ENCODE measurements around the gene GLA.
A peak's percentile ranks its signal among the peaks of the same experiment; 100 is the strongest.

GLA gene

GRCh38 chrX:101370888-101371504 lies 36.7 kb downstream of the GLA start:
- Histone ChIP-seq H3K9me3 (ENCODE audit: control insufficient read depth, insufficient read depth, low read length) (no peaks in the 10 kb centered on the region), H3K4me3 (ENCODE audit: low read depth, low read length) (no peak overlapping the region), H3K4me1 (ENCODE audit: control insufficient read depth, insufficient read depth, low read length) (no peaks in the 10 kb centered on the region), H3K27me3 (ENCODE audit: control insufficient read depth, insufficient read depth, low read length) (no peaks in the 10 kb centered on the region), H3K36me3 (ENCODE audit: control insufficient read depth, insufficient read depth, low read length) (no peaks in the 10 kb centered on the region), H3K9ac (ENCODE audit: low read depth, low read length) (no peak overlapping the region)

- Histone ChIP-seq H3K4me1 (ENCODE audit: control insufficient read depth, insufficient read depth, low read length) (no peaks in the 10 kb centered on the region), H3K9ac (ENCODE audit: low read depth, low read length) (no peak overlapping the region), H3K27me3 (ENCODE audit: control insufficient read depth, insufficient read depth, low read length) (no peaks in the 10 kb centered on the region), H3K9me3 (ENCODE audit: control insufficient read depth, insufficient read depth, low read length) (no peaks in the 10 kb centered on the region), H3K4me3 (ENCODE audit: low read depth, low read length) (no peak overlapping the region), H3K36me3 (ENCODE audit: control insufficient read depth, insufficient read depth, low read length) (no peaks in the 10 kb centered on the region)
These were observed 38.0 kb downstream of the GLA start for GRCh38 chrX:101369687-101370086.

- Histone ChIP-seq H3K9ac (ENCODE audit: low read depth, low read length) (no peak overlapping the region), H3K4me1 (ENCODE audit: control insufficient read depth, insufficient read depth, low read length) (no peaks in the 10 kb centered on the region), H3K4me3 (ENCODE audit: low read depth, low read length) (no peak overlapping the region), H3K27me3 (ENCODE audit: control insufficient read depth, insufficient read depth, low read length) (no peaks in the 10 kb centered on the region), H3K36me3 (ENCODE audit: control insufficient read depth, insufficient read depth, low read length) (no peaks in the 10 kb centered on the region), H3K9me3 (ENCODE audit: control insufficient read depth, insufficient read depth, low read length) (no peaks in the 10 kb centered on the region)
These were observed 38.9 kb downstream of the GLA start for GRCh38 chrX:101368800-101369199.

GRCh38 chrX:101365301-101365795 lies 42.4 kb downstream of the GLA start:
- Histone ChIP-seq H3K9ac (ENCODE audit: low read depth, low read length) (no peak overlapping the region), H3K27me3 (ENCODE audit: control insufficient read depth, insufficient read depth, low read length) (no peaks in the 10 kb centered on the region), H3K9me3 (ENCODE audit: control insufficient read depth, insufficient read depth, low read length) (no peaks in the 10 kb centered on the region), H3K4me1 (ENCODE audit: control insufficient read depth, insufficient read depth, low read length) (no peaks in the 10 kb centered on the region), H3K4me3 (ENCODE audit: low read depth, low read length) (no peak overlapping the region), H3K36me3 (ENCODE audit: control insufficient read depth, insufficient read depth, low read length) (no peaks in the 10 kb centered on the region)

GRCh38 chrX:101362757-101363156 lies 45.0 kb downstream of the GLA start:
- Histone ChIP-seq H3K36me3 (ENCODE audit: control insufficient read depth, insufficient read depth, low read length) (no peaks in the 10 kb centered on the region), H3K9me3 (ENCODE audit: control insufficient read depth, insufficient read depth, low read length) (no peaks in the 10 kb centered on the region), H3K9ac (ENCODE audit: low read depth, low read length) (no peak overlapping the region)

GRCh38 chrX:101362116-101362515 lies 45.6 kb downstream of the GLA start:
- Histone ChIP-seq H3K9ac (ENCODE audit: low read depth, low read length) (no peak overlapping the region), H3K27me3 (ENCODE audit: control insufficient read depth, insufficient read depth, low read length) (no peaks in the 10 kb centered on the region), H3K4me1 (ENCODE audit: control insufficient read depth, insufficient read depth, low read length) (no peaks in the 10 kb centered on the region), H3K36me3 (ENCODE audit: control insufficient read depth, insufficient read depth, low read length) (no peaks in the 10 kb centered on the region), H3K9me3 (ENCODE audit: control insufficient read depth, insufficient read depth, low read length) (no peaks in the 10 kb centered on the region), H3K4me3 (ENCODE audit: low read depth, low read length) (no peak overlapping the region)

More at GRCh38 chrX:101362757-101363156, 45.0 kb downstream of the GLA start:
- H3K4me1 ChIP-seq (ENCODE audit: control insufficient read depth, insufficient read depth, low read length): no peaks in the 10 kb centered on the region
- H3K4me3 ChIP-seq (ENCODE audit: low read depth, low read length): no peak overlapping the region
- no peaks in the 10 kb centered on the region for H3K27me3 ChIP-seq (ENCODE audit: control insufficient read depth, insufficient read depth, low read length)

GRCh38 chrX:101360390-101360789 lies 47.3 kb downstream of the GLA start:
- Histone ChIP-seq H3K27me3 (ENCODE audit: control insufficient read depth, insufficient read depth, low read length) (no peaks in the 10 kb centered on the region), H3K4me3 (ENCODE audit: low read depth, low read length) (no peak overlapping the region), H3K36me3 (ENCODE audit: control insufficient read depth, insufficient read depth, low read length) (no peaks in the 10 kb centered on the region), H3K9ac (ENCODE audit: low read depth, low read length) (no peak overlapping the region), H3K4me1 (ENCODE audit: control insufficient read depth, insufficient read depth, low read length) (no peaks in the 10 kb centered on the region), H3K9me3 (ENCODE audit: control insufficient read depth, insufficient read depth, low read length) (no peaks in the 10 kb centered on the region)

GRCh38 chrX:101359966-101360365 lies 47.8 kb downstream of the GLA start:
- Histone ChIP-seq H3K9me3 (ENCODE audit: control insufficient read depth, insufficient read depth, low read length) (no peaks in the 10 kb centered on the region), H3K27me3 (ENCODE audit: control insufficient read depth, insufficient read depth, low read length) (no peaks in the 10 kb centered on the region), H3K36me3 (ENCODE audit: control insufficient read depth, insufficient read depth, low read length) (no peaks in the 10 kb centered on the region)

GRCh38 chrX:101357166-101357795 lies 50.4 kb downstream of the GLA start:
- Histone ChIP-seq H3K9me3 (ENCODE audit: control insufficient read depth, insufficient read depth, low read length) (no peaks in the 10 kb centered on the region), H3K27me3 (ENCODE audit: control insufficient read depth, insufficient read depth, low read length) (no peaks in the 10 kb centered on the region), H3K36me3 (ENCODE audit: control insufficient read depth, insufficient read depth, low read length) (no peaks in the 10 kb centered on the region), H3K4me1 (ENCODE audit: control insufficient read depth, insufficient read depth, low read length) (no peaks in the 10 kb centered on the region), H3K9ac (ENCODE audit: low read depth, low read length) (no peak overlapping the region), H3K4me3 (ENCODE audit: low read depth, low read length) (no peak overlapping the region)

More at GRCh38 chrX:101359966-101360365, 47.8 kb downstream of the GLA start:
- Histone ChIP-seq H3K4me1 (ENCODE audit: control insufficient read depth, insufficient read depth, low read length) (no peaks in the 10 kb centered on the region), H3K9ac (ENCODE audit: low read depth, low read length) (no peak overlapping the region), H3K4me3 (ENCODE audit: low read depth, low read length) (no peak overlapping the region)

- peak overlapping the region; percentile 60 for H3K9ac ChIP-seq (ENCODE audit: low read depth, low read length)
- H3K4me3 ChIP-seq (ENCODE audit: low read depth, low read length): peak overlapping the region; percentile 80
- peaks cover 2% of the 10 kb centered on the region for H3K4me1 ChIP-seq (ENCODE audit: control insufficient read depth, insufficient read depth, low read length)
- H3K36me3 ChIP-seq (ENCODE audit: control insufficient read depth, insufficient read depth, low read length): peaks cover 5% of the 10 kb centered on the region
- H3K9me3 ChIP-seq (ENCODE audit: control insufficient read depth, insufficient read depth, low read length): no peaks in the 10 kb centered on the region
- no peaks in the 10 kb centered on the region for H3K27me3 ChIP-seq (ENCODE audit: control insufficient read depth, insufficient read depth, low read length)
These were observed 58.5 kb downstream of the GLA start for GRCh38 chrX:101349193-101349562.

GRCh38 chrX:101348452-101349192 lies 59.1 kb downstream of the GLA start, which contains the start of gene TIMM8A:
Gene TIMM8A (minus strand): TSS chrX:101348742. CDS start chrX:101348664, 78 bp downstream.
- H3K4me3 ChIP-seq (ENCODE audit: low read depth, low read length): peak within 1 kb of the TSS; percentile 80
- H3K4me1 ChIP-seq (ENCODE audit: control insufficient read depth, insufficient read depth, low read length): peaks cover 2% of the 10 kb centered on the region
- H3K27me3 ChIP-seq (ENCODE audit: control insufficient read depth, insufficient read depth, low read length): no peaks in the 10 kb centered on the region
- peak within 1 kb of the TSS; percentile 76 for H3K9ac ChIP-seq (ENCODE audit: low read depth, low read length)
- peaks cover 5% of the 10 kb centered on the region for H3K36me3 ChIP-seq (ENCODE audit: control insufficient read depth, insufficient read depth, low read length)
- no peaks in the 10 kb centered on the region for H3K9me3 ChIP-seq (ENCODE audit: control insufficient read depth, insufficient read depth, low read length)
